Measurements from ENCODE around the gene PAFAH1B1. TPM values are rescaled to one million over a fixed set of nuclear protein-coding genes. Genes with fewer than 3 reads are reported as not detected.

The PAFAH1B1 gene
- total RNA-seq, 1 donor from 2014 or later, result 130 TPM

GRCh38 chr17:2684549-2684948, 91.1 kb downstream of the PAFAH1B1 start:
- H3K4me3 Mint-ChIP-seq, result no peak overlapping the region
- H3K4me1 Mint-ChIP-seq, result peaks cover 29% of the 10 kb centered on the region
- no peak for DNase-seq (ENCODE audit: low read depth, low spot score)
- no peaks in the 10 kb centered on the region for H3K9me3 Mint-ChIP-seq
- H3K27me3 Mint-ChIP-seq (ENCODE audit: low read depth), result peaks cover 9% of the 10 kb centered on the region
- H3K27ac Mint-ChIP-seq (ENCODE audit: unreplicated experiment), result no peak overlapping the region
- no peak for TF ChIP-seq CTCF (conservative IDR thresholded peaks at IDR 0.05)
- peaks cover 12% of the 10 kb centered on the region for H3K36me3 Mint-ChIP-seq (ENCODE audit: low read depth)

GRCh38 chr17:2685696-2686095, 92.2 kb downstream of the PAFAH1B1 start:
- peaks cover 9% of the 10 kb centered on the region for H3K27me3 Mint-ChIP-seq (ENCODE audit: low read depth)
- H3K36me3 Mint-ChIP-seq (ENCODE audit: low read depth), result peaks cover 4% of the 10 kb centered on the region
- peak overlapping the region; percentile 12 for H3K27ac Mint-ChIP-seq (ENCODE audit: unreplicated experiment)
- no peaks in the 10 kb centered on the region for H3K9me3 Mint-ChIP-seq
- no peak overlapping the region for H3K4me3 Mint-ChIP-seq
- DNase-seq (ENCODE audit: low read depth, low spot score), result no peak
- no peak for TF ChIP-seq CTCF (conservative IDR thresholded peaks at IDR 0.05)
- H3K4me1 Mint-ChIP-seq, result peaks cover 29% of the 10 kb centered on the region

- Mint-ChIP-seq H3K4me3 (no peak overlapping the region), H3K27ac (ENCODE audit: unreplicated experiment) (no peak overlapping the region), H3K36me3 (ENCODE audit: low read depth) (peaks cover 2% of the 10 kb centered on the region), H3K9me3 (no peaks in the 10 kb centered on the region), H3K4me1 (peaks cover 19% of the 10 kb centered on the region), H3K27me3 (ENCODE audit: low read depth) (peaks cover 9% of the 10 kb centered on the region)
- no peak for TF ChIP-seq CTCF (conservative IDR thresholded peaks at IDR 0.05)
- DNase-seq (ENCODE audit: low read depth, low spot score), result no peak
Observed at GRCh38 chr17:2687074-2687418, 93.6 kb downstream of the PAFAH1B1 start.

GRCh38 chr17:2688351-2689342, 95.2 kb downstream of the PAFAH1B1 start:
- Mint-ChIP-seq H3K4me1 (peaks cover 19% of the 10 kb centered on the region), H3K4me3 (peak overlapping the region; percentile 51), H3K9me3 (no peaks in the 10 kb centered on the region), H3K36me3 (ENCODE audit: low read depth) (peaks cover 2% of the 10 kb centered on the region), H3K27ac (ENCODE audit: unreplicated experiment) (peak overlapping the region; percentile 67), H3K27me3 (ENCODE audit: low read depth) (peaks cover 9% of the 10 kb centered on the region)
- TF ChIP-seq CTCF (conservative IDR thresholded peaks at IDR 0.05), result no peak
- no peak for DNase-seq (ENCODE audit: low read depth, low spot score)

GRCh38 chr17:2689411-2690164, 96.1 kb downstream of the PAFAH1B1 start:
- Mint-ChIP-seq H3K9me3 (no peaks in the 10 kb centered on the region), H3K4me1 (peaks cover 9% of the 10 kb centered on the region), H3K27me3 (ENCODE audit: low read depth) (peaks cover 9% of the 10 kb centered on the region), H3K36me3 (ENCODE audit: low read depth) (no peaks in the 10 kb centered on the region), H3K4me3 (peak overlapping the region; percentile 51), H3K27ac (ENCODE audit: unreplicated experiment) (peak overlapping the region; percentile 67)
- no peak for TF ChIP-seq CTCF (conservative IDR thresholded peaks at IDR 0.05)
- DNase-seq (ENCODE audit: low read depth, low spot score), result no peak

Data from neural crest cell (in vitro differentiated cells).